ENCODE measurements around the gene BOD1. TPM values are rescaled to one million over a fixed set of nuclear protein-coding genes. Genes with fewer than 3 reads are reported as not detected.
A peak's percentile ranks its signal among the peaks of the same experiment; 100 is the strongest.

Gene BOD1
- total RNA-seq, 4 donors from 2014 or later, result 62.4 to 86.0 (median 74.7) TPM

DNA sequence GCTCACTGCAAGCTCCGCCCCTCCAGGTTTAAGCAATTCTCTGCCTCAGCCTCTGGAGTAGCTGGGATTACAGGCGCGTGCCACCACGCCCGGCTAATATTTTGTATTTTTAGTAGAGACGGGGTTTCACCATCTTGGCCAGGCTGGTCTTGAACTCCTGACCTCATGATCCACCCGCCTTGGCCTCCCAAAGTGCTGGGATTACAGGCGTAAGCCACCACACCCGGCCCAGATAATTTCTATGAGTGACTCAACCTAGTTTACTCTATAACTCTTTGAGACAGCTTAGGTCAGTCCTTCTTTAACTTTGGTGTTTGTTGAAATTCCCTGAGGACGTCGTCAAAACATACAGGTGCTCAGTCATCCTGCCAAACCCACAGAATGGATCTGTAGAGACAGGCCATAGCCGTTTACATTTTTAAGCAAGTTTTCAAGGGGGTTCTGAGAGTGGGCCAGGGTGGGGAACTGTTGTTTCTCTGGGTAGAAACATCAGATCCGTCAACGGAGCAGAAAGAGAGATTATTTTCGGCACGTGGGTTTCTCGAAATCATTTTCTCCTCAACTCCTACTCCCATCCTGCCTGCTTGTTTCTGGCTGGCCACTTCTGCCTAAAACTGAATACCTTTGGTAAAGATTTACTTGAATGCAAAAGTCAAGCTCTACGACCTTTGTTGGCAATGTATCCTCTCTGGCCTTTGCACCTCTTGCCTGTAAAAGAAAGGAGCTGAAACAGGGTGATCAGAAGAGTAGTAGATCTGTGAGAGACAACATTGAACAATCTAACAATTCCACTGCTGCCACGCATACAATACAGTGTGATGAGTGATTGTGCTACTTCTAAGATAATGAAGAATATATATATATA is 6.0 kb upstream of the BOD1 start:
- no peak for TF ChIP-seq CTCF (IDR thresholded peaks at IDR 0.05)
- no peak for TF ChIP-seq POLR2A (IDR thresholded peaks at IDR 0.05)
- Histone ChIP-seq H3K9me3 (no peaks in the 10 kb centered on the region), H3K4me1 (peaks cover 0 to 6% of the 10 kb centered on the region in 2 donors), H3K27me3 (no peaks in the 10 kb centered on the region), H3K4me3 (replicated peaks in 1 of 3) (no peak overlapping the region), H3K27ac (no peak overlapping the region), H3K36me3 (no peaks in the 10 kb centered on the region)
- DNase-seq, result no peak
- 87 to 88% methylated on average over 19 of the region's 19 CpGs for WGBS, 2 donors
- intact Hi-C loops (cut with DNase I), result loop anchor here (10.0 kb wide), 1 partner anchor 252 kb away; no protein-coding TSS in a partner anchor

- intact Hi-C loops (cut with DNase I), result loop anchor here (10.0 kb wide), 1 partner anchor 254 kb away; no protein-coding TSS in a partner anchor
- no peak for DNase-seq
- TF ChIP-seq CTCF (IDR thresholded peaks at IDR 0.05) (no peak), POLR2A (IDR thresholded peaks at IDR 0.05) (no peak)
- Histone ChIP-seq H3K27me3 (no peaks in the 10 kb centered on the region), H3K4me1 (peaks cover 0 to 4% of the 10 kb centered on the region in 2 donors), H3K9me3 (no peaks in the 10 kb centered on the region), H3K4me3 (replicated peaks in 1 of 3) (no peak overlapping the region), H3K27ac (no peak overlapping the region), H3K36me3 (no peaks in the 10 kb centered on the region)
- 72 to 79% methylated on average over 3 of the region's 3 CpGs for WGBS, 2 donors
Observed at GRCh38 chr5:173620784-173621183, 4.3 kb upstream of the BOD1 start.

DNA sequence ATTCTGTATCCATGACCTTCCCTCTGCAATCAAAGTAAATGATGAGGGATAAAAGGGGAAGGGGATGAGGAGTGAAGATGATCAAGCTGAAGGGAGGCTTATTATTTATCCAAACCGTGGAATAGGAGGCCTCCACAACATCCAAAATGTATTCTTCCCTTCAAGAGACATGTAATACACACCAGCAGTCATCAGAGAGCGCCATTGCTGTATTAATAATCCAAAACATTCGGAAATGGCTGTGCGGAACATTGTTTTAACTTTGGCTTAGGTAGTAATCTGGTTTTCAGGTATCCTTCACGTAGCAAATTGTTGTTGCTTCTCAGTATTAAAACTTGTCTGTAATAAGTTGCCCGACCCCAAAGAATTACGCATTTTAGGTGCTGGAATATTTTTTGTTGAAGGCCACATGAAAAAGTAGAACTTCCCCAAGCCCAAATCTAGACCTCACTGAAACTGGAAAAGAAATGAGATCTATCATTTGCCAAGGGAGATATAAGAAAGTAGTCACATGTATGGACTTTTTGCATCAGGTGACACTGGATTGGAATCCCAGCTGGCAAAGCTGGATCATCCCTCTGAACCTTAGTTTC is 2.6 kb upstream of the BOD1 start:
- 12 to 13% methylated on average over 7 of the region's 7 CpGs for WGBS, 2 donors
- TF ChIP-seq CTCF (IDR thresholded peaks at IDR 0.05), result peak; percentile 45 to 96 (median 80)
- no peak for TF ChIP-seq POLR2A (IDR thresholded peaks at IDR 0.05)
- Histone ChIP-seq H3K4me1 (peaks cover 15 to 17% of the 10 kb centered on the region in 2 donors), H3K4me3 (replicated peaks in 1 of 3) (no peak overlapping the region), H3K36me3 (no peaks in the 10 kb centered on the region), H3K27ac (no peak overlapping the region), H3K27me3 (no peaks in the 10 kb centered on the region), H3K9me3 (no peaks in the 10 kb centered on the region)
- intact Hi-C loops (cut with DNase I), result loop anchor here (2.0 to 5.0 kb wide), 2 partner anchors 354 to 693 kb away; no protein-coding TSS in a partner anchor
- peak; percentile 41 to 48 for DNase-seq

GRCh38 chr5:173615884-173616576 is 420 bp downstream of the BOD1 start:
- TF ChIP-seq POLR2A (IDR thresholded peaks at IDR 0.05) (peak in 1 of 2 donors; percentile 52), CTCF (IDR thresholded peaks at IDR 0.05) (peak; percentile 35 to 66 (median 51))
- peak overlapping the region; percentile 42 to 87 (median 68) for H3K4me3 ChIP-seq (replicated peaks in 1 of 3)
- no peaks in the 10 kb centered on the region for H3K36me3 ChIP-seq
- H3K4me1 ChIP-seq, result peaks cover 26 to 41% of the 10 kb centered on the region in 2 donors
- no peaks in the 10 kb centered on the region for H3K27me3 ChIP-seq
- H3K9me3 ChIP-seq, result no peaks in the 10 kb centered on the region
- peak; percentile 70 to 77 for DNase-seq
- H3K27ac ChIP-seq, result peak overlapping the region; percentile 82 to 96 (median 94)
- intact Hi-C loops (cut with DNase I), result loop anchor here (5.0 kb wide), 1 partner anchor 696 kb away; no protein-coding TSS in a partner anchor
- 0% methylated on average over 19 to 28 of the region's 55 CpGs for WGBS, 2 donors

Data from thyroid gland (tissue), 4 donors.